Prostate gland (tissue), 2 donors: ENCODE measurements around the gene BCAM. TPM values are rescaled to one million over a fixed set of nuclear protein-coding genes. Genes with fewer than 3 reads are reported as not detected.

Experiments
- DNase-seq: peaks from one replicate; pipeline ENCODE4 v3.0.0-alpha.2; 2019; ENCODE audit warnings: low spot score
- H3K27ac ChIP-seq, 2 donors: fragments of 200-600 bp; sonication (generic); 2 replicates each; pipeline ENCODE4 v1.5.1; 2017 to 2019
- H3K27me3 ChIP-seq: fragments of 200-600 bp; sonication (generic); replicated peaks from 2 replicates; pipeline ENCODE4 v1.5.1; 2019; ENCODE audit not compliant: insufficient read depth
- H3K36me3 ChIP-seq, 2 donors: fragments of 200-600 bp; sonication (generic); 1 replicate in 1 of 2; 2 replicates in 1 of 2; pipeline versions ENCODE4 v1.5.1 to v1.8.1; 2017 to 2019
- H3K4me1 ChIP-seq: fragments of 200-600 bp; sonication (generic); replicated peaks from 2 replicates; pipeline ENCODE4 v1.5.1; 2019
- H3K4me3 ChIP-seq, 2 donors: fragments of 200-600 bp; sonication (generic); 2 replicates each; pipeline ENCODE4 v1.5.1; 2017 to 2019
- H3K9me3 ChIP-seq: fragments of 200-600 bp; sonication (generic); 2 replicates; pipeline ENCODE4 v1.5.1; 2017
- POLR2A ChIP-seq: fragments of 450-650 bp; IDR thresholded peaks from one replicate; pipeline ENCODE4 v1.6.1; 2016; ENCODE audit warnings: antibody characterized with exemption, mild to moderate bottlenecking
- POLR2AphosphoS5 ChIP-seq: sonication (generic); formaldehyde crosslinking; IDR thresholded peaks from one replicate; pipeline ENCODE4 v1.6.1; 2017; ENCODE audit warnings: antibody characterized with exemption
- WGBS: methylation state at CpG from one replicate; pipeline ENCODE4 v1.1.5; 2018; 5-methylcytosine and 5-hydroxymethylcytosine counted together
- intact Hi-C: fragments of 100-400 bp; cut with DNase I; formaldehyde crosslinking; loops from one replicate; pipeline ENCODE4 v1.14.2; 2022
- total RNA-seq, 2 donors: library from RNA; depleted of rRNA; stranded (reverse); fragments of >200 nt; gene quantifications; one replicate each; pipeline ENCODE4 v1.1.0, GENCODE V29; 2016
- TF ChIP-seq, protein P1 (sequence below), 4 experiments: fragments of 200-600 bp in 2 of 4; fragments of 450-650 bp in 2 of 4; sonication (generic) in 2 of 4; IDR thresholded peaks; 1 replicate in 3 of 4; 2 replicates in 1 of 4; pipeline ENCODE4 v1.5.1; 2016 to 2019; ENCODE audit warnings: antibody characterized with exemption in 4 of 4, mild to moderate bottlenecking in 2 of 4, moderate library complexity in 2 of 4

Gene BCAM
- total RNA-seq, 2 donors from 2014 or later = 258 to 501 TPM

DNA sequence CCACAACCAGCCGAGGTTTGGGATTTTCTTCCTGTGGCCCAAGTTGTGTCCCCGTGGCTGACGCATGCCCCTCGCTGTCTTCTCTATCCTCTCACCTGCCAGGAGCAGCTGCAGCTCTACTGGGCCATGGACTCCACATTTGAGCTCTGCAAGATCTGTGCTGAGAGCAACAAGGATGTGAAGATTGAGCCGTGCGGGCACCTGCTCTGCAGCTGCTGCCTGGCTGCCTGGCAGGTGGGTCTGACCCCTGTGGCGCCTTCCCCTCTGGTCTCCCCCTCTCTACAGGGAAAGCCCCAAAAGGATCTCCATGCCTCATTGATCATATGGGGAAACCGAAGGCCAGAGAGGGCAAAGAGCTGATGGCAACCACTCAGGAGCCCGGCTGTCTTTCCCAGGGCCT is 16.6 kb upstream of the BCAM start:
- Histone ChIP-seq H3K4me3 (no peak overlapping the region), H3K9me3 (no peaks in the 10 kb centered on the region), H3K27me3 (no peaks in the 10 kb centered on the region), H3K36me3 (no peaks in the 10 kb centered on the region), H3K4me1 (peaks cover 12% of the 10 kb centered on the region), H3K27ac (no peak overlapping the region)
- 92% methylated on average over 9 of the region's 9 CpGs for WGBS
- no peak for DNase-seq
- intact Hi-C loops = no loop called here
- TF ChIP-seq, protein P1, sequence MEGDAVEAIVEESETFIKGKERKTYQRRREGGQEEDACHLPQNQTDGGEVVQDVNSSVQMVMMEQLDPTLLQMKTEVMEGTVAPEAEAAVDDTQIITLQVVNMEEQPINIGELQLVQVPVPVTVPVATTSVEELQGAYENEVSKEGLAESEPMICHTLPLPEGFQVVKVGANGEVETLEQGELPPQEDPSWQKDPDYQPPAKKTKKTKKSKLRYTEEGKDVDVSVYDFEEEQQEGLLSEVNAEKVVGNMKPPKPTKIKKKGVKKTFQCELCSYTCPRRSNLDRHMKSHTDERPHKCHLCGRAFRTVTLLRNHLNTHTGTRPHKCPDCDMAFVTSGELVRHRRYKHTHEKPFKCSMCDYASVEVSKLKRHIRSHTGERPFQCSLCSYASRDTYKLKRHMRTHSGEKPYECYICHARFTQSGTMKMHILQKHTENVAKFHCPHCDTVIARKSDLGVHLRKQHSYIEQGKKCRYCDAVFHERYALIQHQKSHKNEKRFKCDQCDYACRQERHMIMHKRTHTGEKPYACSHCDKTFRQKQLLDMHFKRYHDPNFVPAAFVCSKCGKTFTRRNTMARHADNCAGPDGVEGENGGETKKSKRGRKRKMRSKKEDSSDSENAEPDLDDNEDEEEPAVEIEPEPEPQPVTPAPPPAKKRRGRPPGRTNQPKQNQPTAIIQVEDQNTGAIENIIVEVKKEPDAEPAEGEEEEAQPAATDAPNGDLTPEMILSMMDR (IDR thresholded peaks at IDR 0.05) = no peak
- TF ChIP-seq POLR2A (no peak), POLR2AphosphoS5 (no peak)

DNA sequence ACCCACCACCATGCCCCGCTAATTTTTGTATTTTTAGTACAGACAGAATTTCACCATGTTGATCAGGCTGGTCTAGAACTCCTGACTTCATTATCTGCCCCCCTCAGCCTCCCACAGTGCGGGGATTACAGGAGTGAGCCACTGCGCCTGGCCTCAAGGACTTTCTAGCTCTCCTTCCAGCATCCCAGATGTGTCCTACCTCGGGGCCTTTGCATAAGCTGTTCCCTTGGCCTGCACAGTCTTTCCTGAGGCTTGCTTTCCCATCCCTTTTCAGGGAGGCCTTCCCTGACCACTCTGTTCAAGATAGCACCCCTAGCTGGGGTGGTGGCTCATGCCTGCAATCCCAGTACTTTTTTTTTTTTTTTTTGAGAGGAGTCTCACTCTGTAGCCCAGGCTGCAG is 14.3 kb upstream of the BCAM start:
- no peaks in the 10 kb centered on the region for H3K9me3 ChIP-seq
- H3K4me3 ChIP-seq = no peak overlapping the region
- DNase-seq = no peak
- intact Hi-C loops = no loop called here
- no peaks in the 10 kb centered on the region for H3K27me3 ChIP-seq
- 81% methylated on average over 4 of the region's 4 CpGs for WGBS
- H3K27ac ChIP-seq = peak overlapping the region in 1 of 2 donors; percentile 95
- no peaks in the 10 kb centered on the region for H3K36me3 ChIP-seq
- peaks cover 13% of the 10 kb centered on the region for H3K4me1 ChIP-seq
- no peak for TF ChIP-seq POLR2A
- TF ChIP-seq, protein P1 (IDR thresholded peaks at IDR 0.05) = no peak
- TF ChIP-seq POLR2AphosphoS5 = no peak

DNA sequence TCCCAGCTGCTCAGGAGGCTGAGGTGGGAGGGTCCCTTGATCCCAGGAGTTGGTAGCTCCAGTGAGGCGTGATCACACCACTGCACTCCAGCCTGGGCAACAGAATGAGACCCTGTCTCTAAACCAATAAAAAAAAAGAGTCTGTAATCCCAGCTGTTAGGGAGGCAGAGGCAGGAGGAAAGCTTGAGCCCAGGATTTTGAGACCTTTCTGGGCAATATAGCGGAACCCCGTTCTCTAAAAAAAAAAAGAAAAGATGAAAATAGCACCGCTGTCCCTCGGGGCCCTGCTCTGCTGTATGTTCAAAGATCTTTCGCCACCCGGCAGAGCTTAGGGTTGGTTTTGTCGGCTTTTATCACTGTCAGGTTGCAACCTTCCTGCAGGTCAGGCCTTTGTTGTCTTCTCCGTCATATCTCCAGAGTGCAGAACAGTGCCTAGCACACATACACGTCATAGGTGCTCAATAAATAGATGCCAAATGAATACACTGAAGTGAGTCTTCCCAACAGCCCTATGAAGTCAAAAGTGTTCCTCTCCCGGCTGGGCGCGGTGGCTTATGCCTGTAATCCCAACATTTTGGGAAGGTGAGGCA is 13.4 kb upstream of the BCAM start:
- DNase-seq = no peak
- no peak overlapping the region for H3K4me3 ChIP-seq
- no peaks in the 10 kb centered on the region for H3K9me3 ChIP-seq
- WGBS = 94% methylated on average over 13 of the region's 13 CpGs
- peak overlapping the region; percentile 94 to 95 for H3K27ac ChIP-seq
- no peaks in the 10 kb centered on the region for H3K27me3 ChIP-seq
- no peak for TF ChIP-seq POLR2A
- TF ChIP-seq POLR2AphosphoS5 = no peak
- intact Hi-C loops = no loop called here
- H3K4me1 ChIP-seq = peaks cover 15% of the 10 kb centered on the region
- no peaks in the 10 kb centered on the region for H3K36me3 ChIP-seq

DNA sequence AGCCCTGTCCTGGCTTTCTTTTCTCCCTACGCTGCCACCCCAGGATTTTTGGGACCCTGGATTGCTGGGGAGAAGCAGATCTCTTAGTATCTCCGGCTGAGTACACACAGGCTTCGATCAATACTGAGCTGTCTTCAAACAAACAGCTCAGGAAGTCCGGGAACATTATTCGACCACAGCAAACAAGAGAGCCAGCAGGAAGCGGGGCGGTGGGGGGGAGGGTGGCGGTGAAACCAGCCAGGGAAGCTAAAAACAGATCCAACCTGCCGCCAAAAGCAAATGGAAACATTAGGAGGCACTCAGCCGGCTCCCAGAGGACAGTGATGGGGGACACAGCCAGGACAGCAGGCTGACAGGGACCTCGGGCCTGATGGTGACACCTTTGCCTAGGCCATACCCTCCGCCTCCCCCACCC is 12.2 kb upstream of the BCAM start:
- H3K4me1 ChIP-seq = peaks cover 17% of the 10 kb centered on the region
- H3K36me3 ChIP-seq = no peaks in the 10 kb centered on the region
- H3K9me3 ChIP-seq = no peaks in the 10 kb centered on the region
- peak; percentile 89 for DNase-seq
- intact Hi-C loops = no loop called here
- no peaks in the 10 kb centered on the region for H3K27me3 ChIP-seq
- TF ChIP-seq POLR2A (no peak), POLR2AphosphoS5 (peak; percentile 81)
- TF ChIP-seq, protein P1 (IDR thresholded peaks at IDR 0.05) = no peak
- peak overlapping the region; percentile 94 to 95 for H3K27ac ChIP-seq
- 13% methylated on average over 12 of the region's 12 CpGs for WGBS
- H3K4me3 ChIP-seq = no peak overlapping the region

DNA sequence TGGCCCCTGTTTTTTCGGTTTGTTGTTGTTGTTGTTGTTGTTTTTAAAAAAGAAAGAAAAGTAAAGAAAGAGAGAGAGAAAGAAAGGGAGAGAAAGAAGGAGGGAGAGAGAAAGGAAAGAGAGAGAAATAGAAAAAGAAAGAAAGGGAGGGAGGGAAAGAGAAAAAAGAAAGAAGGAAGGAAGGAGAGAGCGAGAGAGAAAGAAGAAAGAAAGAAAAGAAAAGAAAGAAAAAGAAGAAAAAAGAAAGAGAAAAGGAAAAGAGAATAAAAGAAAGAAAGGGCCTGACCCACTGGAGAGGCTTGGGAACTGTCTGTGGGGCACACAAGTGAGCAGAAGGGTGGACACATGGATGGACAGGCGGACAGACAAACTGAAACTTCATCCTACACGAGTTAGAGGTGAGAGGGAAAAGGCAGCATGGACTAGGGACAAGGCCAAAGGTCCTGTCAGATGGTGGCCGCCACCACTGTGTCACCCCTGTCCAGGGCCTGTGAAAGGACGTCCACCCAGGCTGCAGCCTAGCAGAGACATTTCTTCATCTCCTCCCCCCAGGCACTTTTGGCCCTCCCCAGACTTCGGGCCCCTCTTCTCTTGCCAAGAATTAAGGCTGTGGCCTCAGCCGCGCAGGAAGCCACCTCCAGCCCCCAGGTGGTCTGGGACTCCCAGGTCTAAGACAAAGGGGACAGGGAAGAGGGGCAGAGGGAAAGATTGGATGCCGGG is 9.1 kb upstream of the BCAM start:
- H3K36me3 ChIP-seq = no peaks in the 10 kb centered on the region
- H3K4me3 ChIP-seq = no peak overlapping the region
- 73% methylated on average over 10 of the region's 10 CpGs for WGBS
- DNase-seq = no peak
- H3K27ac ChIP-seq = peak overlapping the region in 1 of 2 donors; percentile 95
- intact Hi-C loops = loop anchor here (1.0 kb wide), 1 partner anchor 45 kb away; no protein-coding TSS in a partner anchor
- no peaks in the 10 kb centered on the region for H3K9me3 ChIP-seq
- H3K4me1 ChIP-seq = peaks cover 17% of the 10 kb centered on the region
- no peak for TF ChIP-seq POLR2A
- no peak for TF ChIP-seq POLR2AphosphoS5
- TF ChIP-seq, protein P1 (IDR thresholded peaks at IDR 0.05) = no peak
- no peaks in the 10 kb centered on the region for H3K27me3 ChIP-seq
